G401 (cell line): Measurements from ENCODE around the gene MTRF1. TPM values are rescaled to one million over a fixed set of nuclear protein-coding genes. Genes with fewer than 3 reads are reported as not detected.
A peak's percentile ranks its signal among the peaks of the same experiment; 100 is the strongest.

Experiments used
- DNase-seq: peaks from one replicate; pipeline ENCODE4 v3.0.0-alpha.2; 2015; ENCODE audit warnings: low spot score
- in situ Hi-C: cut with HindIII; loops from 2 replicates; pipeline ENCODE4 v1.10.0; 2016; ENCODE audit warnings: low sequenced_read_pairs, mixed read lengths
- total RNA-seq: library from RNA; depleted of rRNA; stranded (reverse); fragments of >200 nt; shearing (Covaris generic); gene quantifications from 2 replicates; pipeline ENCODE4 v1.2.3, GENCODE V29; 2014; rRNA removed

Gene MTRF1, protein sequence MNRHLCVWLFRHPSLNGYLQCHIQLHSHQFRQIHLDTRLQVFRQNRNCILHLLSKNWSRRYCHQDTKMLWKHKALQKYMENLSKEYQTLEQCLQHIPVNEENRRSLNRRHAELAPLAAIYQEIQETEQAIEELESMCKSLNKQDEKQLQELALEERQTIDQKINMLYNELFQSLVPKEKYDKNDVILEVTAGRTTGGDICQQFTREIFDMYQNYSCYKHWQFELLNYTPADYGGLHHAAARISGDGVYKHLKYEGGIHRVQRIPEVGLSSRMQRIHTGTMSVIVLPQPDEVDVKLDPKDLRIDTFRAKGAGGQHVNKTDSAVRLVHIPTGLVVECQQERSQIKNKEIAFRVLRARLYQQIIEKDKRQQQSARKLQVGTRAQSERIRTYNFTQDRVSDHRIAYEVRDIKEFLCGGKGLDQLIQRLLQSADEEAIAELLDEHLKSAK
- 8.2 and 14.4 TPM in 2 replicates for total RNA-seq

DNA sequence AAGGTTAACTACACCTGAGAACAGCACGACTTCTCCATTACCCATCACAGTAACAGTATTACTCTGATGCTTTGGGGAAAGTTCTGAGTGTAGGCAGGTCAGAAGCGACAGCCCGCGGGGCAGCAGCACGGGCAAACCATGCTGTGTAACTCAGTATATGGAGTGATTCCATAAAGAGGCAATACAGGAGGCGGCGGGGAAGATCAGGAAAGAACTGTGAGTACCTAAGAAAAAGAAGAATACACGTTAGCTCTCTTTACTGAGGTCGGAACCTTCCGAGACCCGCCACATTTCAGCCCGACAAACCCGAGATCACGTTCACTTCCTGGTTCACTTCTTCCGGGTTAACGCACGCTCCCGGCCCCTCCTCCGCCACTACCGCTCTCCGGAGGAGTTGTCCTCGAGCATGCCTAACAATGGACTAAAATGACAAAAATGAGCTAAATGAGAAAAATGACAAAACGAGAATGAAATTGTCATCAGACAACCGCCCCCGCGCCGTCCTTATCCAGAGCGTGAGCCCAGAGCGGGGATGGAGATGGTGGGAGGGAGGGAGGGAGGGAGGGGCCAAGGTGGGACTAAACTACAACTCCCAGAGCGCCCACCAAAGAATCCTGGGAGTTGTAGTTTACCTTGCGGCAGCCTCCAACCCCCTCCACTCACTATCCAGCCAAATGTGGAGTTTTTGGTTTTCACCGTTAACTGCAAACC, at the start of gene MTRF1:
MTRF1 (minus strand) TSS at position 316 of the 711 bp plus-strand sequence. CDS start 2,669 bp downstream, outside the sequence.
- in situ Hi-C loops: no loop called here
- DNase-seq: peak; percentile 94

DNA sequence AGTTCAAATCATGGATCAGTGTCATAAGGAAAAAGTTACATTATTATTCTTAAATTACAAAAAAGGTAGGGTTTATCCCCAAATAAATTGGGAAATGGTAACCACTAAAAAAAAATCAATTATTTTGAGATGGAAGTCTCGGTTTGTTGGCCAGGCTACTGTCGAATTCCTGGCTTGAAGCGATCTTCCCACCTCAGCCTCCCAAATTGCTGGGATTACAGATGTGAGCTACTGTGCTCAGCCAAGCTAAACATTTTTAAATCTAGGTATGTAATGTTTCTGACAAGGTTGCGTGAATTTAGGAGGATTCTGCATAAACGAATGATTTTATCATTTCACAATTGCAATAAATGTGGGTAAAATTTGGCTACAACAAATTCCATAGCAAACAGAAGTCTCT, 49.7 kb upstream of the MTRF1 start:
- DNase-seq: no peak
- in situ Hi-C loops: no loop called here

DNA sequence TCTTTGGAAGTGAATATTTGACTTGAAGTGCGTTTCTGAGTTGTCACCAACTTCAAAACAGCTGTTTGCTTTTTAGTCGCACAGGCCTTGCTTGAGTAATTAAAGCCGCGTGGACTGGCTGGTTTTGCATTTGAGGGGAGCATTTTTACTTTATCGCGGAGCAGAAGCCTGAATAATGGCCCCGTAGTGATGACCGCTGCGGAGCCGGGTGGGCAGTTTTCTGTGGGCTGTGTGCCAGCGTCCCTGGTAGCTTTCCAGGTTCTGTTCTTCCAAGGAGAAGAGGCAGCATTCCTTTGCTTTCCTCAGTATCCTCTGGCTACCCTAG, 48.8 kb upstream of the MTRF1 start:
- DNase-seq: peak; percentile 29
- in situ Hi-C loops: no loop called here

DNA sequence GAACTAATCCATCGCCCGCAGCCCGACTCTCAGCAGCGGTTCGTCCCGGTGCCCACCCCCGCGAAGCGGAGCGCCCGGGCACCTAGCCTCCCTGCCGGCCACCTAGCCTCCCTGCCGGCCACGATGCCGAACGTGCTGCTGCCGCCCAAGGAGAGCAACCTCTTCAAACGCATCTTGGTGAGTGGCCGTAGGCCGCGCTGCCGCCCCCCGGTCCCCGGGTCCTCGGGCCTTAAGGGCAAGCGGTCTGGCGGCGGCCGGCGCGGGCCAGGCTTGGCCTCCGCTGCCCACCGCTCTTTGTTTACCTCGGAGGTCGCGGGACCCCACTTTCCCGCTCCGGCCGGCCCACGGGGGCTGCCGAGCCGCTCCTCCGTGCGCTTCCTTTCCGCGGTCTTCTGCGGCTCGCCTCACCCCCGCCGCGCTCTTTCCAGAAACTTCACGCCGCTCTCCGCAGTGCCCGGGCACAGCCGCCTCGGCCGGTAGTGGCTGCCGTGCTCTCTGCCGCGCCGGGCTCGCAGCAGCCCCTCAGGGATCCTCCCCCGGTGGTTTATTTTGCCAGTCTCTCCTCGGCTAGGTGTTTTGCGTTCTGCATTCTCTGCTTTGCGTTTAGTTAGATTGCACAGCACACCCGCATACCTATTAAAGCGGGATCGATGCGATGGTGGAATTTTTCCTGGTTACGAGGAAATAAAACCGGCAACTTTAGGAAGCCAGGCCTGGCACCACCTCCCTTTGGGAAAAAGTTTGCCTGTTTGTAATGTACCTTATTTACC, 48.2 kb upstream of the MTRF1 start:
- DNase-seq: peak; percentile 38
- in situ Hi-C loops: no loop called here

DNA sequence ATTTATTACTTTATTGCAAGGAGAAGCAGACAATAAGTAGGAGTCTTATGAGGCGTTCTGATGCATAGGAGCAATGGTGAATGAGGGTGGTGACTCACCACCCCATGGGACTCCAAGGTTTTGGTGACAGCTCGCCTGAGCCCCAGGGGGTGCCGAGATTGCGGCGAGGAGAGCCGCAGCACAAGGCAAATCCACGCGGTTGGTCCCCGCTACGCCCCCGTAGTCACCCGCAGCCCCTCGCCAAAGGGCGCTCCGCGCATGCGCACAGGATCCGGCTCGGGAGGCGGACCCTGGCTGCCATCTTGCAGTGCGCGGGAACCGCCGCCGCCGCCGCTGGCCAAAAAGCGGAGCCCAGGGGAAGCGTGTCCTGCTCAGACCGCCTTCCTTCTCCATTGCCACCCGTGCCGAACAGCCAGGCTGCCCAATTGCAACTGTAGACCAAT, 47.6 kb upstream of the MTRF1 start, which contains the start of gene NAA16:
NAA16 (plus strand) TSS at position 305 of the 443 bp plus-strand sequence. CDS start 262 bp downstream, outside the sequence.
- peak; percentile 82 for DNase-seq
- in situ Hi-C loops: no loop called here

DNA sequence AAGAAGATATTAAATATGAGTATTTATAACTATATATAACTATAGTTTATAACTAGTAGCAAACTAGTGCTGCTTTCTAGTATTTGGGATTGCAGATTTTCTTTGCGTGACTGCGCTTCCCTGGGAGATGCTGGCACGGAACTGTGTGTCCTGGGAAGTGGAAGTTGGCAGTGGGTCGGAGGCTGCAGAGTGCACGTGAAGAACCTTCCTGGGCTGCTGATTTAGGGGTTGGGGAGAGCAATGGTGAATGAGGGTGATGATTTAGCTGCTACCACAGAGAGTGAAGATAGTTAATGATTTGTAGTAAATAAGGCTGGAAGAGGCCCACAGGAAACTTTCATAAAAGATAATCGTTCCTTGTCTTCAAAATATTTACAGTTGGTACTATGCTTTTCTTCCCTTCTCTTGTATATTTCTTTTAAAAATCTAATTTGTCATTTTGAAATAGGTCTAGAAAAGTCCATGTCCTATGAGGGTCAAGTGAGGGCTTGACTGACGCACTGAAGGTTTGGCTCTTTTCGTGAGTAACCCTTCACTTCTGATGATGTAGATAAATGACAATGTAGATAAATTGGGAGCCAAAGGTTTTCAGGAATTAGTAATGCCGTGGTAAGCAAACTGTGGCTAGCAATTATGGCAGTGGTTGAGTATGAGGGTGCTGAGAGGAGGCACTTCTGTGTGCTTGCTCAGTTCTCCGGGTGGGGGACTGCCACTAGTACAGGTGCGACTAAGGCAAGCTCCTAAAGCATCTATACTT, 44.7 kb upstream of the MTRF1 start:
- no peak for DNase-seq
- in situ Hi-C loops: no loop called here

DNA sequence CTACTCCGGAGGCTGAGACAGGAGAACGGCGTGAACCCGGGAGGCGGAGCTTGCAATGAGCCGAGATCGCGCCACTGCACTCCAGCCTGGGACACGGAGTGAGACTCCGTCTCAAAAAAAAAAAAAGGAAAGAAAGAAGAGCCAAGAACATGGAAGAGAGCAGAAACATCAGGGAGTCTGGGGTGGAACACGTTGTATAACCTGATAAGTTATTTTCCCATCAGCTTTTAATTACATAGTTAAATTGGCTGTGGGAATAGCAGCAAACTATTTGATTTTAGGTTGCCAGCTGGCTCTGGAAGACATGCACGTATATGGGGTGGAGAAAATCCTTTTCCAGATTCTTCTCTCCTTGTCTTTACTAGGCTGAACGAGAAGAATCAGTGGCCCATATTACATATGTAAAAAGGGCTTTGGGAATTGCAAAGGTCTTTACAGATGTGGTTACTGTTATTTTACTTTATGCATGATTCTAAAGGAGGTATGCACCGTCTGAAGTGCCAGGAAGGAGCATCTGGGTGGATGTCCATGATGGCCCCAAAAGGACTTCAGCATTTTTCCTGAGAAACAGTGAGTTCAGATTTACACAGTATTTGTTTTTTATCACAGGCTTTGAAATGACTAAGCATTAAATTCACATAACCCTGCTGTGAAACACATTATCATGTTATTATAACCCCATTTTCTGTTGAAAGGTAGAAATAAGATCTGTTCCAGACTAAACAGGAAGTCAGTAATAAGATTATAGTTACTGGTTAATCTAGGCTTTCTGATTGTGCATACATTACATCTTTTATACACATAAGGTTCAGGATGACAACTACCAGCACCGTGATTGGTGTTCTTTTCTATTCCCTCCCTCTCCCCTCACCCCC, 43.1 kb upstream of the MTRF1 start:
- no peak for DNase-seq
- in situ Hi-C loops: no loop called here

DNA sequence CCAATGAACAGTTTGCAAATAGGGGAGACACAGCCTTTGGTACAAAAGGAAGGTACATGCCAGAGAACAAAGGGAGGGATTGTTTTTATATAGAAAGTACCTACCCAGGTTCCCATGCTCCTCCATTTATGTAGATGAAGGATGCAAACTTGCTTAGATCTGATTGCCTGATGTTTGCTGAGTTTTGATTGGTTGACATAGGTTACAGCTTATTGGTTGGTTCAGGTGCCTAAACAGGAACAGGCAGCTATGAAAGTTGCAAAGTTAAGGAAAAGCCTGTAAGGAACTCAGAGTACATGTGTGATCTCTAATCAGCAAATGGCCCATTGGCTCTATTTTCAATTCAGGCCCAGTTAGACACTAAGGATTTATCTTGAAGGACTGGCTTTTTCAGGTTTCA, 41.2 kb upstream of the MTRF1 start:
- in situ Hi-C loops: no loop called here
- DNase-seq: no peak

DNA sequence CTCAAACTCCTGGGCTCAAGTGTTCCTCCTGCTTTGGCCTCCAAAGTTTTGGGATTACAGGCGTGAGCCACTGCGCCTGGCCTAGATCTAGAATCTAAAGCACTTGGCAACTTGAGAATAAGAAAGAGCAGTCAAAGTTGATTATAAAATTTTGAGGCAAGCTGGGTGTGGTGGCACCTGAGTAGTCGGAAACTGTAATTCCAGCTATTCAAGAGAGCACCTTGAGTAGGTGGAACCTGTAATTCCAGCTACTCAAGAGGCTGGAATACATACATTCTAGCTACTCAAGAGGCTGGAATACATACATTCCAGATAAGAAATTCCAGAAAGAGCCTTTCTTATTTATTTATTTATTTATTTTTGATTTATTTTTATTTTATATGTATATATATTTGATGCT, 39.4 kb upstream of the MTRF1 start:
- DNase-seq: no peak
- in situ Hi-C loops: no loop called here

DNA sequence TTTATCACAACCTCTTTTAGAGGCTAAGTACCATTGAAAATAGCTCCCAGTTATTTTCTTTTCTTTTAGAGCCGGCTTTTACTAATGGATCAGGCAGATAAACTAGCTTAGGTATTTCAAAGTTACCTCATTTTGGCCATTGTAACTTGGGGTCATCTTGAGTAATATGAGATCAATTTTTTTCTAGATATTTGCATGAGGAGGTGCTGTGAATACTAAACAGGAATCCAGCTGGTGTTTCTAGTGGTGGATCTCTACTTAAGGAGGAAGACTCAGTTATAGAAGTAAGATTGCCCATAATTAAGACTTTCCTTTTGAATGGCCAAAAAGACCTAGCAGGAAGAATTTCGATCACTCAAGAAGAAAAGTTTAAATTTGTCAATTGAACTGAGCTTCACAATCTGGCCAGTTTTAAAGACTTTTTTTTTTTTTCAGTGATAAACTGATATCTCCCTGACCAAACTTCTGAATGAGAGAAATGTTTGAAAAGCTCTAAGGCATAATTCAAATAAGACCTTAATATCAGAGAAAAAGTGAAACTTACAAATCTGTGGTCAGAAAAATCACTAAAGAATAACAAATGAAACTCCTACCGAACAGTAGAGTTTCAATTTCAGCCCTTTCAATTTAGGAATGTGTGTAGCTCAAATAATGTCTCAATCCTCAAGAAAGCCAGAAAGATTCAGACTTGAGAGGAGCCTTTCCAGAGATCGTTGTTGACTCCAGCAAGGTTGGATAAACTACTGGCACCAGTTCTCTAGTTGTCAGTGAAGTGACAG, 36.1 kb upstream of the MTRF1 start:
- in situ Hi-C loops: no loop called here
- DNase-seq: no peak

DNA sequence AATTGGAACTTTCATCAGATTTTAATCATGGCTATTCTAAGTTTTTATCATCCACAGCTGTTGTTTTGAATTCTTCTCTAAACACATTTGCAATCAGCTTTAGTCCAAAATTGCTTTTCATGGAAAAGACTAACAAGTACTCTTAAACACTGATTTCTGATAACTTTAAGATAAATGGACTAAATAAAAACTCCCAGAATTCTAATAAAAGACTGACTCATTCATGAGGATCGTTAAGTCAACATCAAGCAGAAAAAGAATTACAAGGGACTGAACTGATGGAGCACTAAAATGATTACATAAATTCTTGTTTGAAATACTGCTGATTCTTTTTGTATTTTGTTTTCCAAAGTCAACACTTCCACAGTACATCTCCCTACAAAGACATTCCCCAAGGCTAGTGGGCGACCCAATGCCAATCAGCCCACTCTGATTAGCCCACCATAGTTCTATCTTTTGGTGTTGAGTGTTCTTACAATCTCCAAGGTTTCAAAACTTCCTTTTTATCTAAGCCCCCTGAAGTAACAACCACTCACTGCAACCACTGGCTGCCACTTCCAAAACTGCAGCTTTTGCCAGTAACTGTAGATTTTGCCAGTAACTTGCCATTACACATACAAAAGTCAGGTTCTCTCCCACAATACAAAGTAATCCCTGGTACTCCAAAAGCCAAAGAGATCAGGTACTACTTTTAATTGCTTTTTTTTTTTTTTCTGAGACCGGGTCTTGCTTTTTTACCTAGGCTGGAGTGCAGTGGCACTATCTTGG, 33.7 kb upstream of the MTRF1 start:
- no peak for DNase-seq
- in situ Hi-C loops: no loop called here

DNA sequence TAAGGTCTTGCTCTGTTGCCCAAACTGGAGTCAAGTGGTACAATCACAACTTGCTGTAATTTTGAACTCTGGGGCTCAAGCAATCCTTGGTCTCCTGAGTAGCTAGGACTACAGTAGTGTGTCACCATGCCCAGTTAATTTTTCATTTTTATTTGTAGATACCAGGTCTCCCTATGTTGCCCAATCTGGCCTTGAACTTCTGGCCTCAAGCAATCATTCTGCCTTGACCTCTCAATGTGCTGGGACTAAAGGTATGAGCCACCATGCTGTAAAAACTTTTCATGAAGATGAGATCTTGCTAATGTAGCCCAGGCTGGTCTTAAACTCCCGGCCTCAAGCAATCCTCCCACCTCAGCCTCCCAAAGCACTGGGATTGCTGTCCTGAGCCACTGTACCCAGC, 32.6 kb upstream of the MTRF1 start:
- in situ Hi-C loops: no loop called here

DNA sequence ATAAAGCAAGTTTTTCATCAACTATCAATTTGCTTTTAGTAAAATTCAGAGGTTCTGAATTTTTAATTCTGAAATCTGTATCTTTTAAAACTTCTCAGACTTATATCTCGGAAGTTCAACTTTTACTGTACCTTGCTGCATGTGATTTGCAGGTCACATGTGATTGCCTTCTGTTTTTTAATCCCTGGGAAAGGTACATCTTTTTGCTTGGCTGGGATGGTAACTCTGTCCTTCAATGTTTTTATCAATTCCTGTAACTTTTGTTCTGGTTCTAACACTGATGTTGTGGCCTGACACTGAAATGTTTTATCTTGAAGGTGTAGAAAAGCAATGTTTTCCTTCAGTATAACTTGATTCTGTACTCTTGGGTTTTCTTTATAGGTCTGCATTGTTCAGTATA, 31.5 kb upstream of the MTRF1 start:
- in situ Hi-C loops: no loop called here
- no peak for DNase-seq

More for the DNA sequence above, 32.6 kb upstream of the MTRF1 start:
- DNase-seq: no peak

DNA sequence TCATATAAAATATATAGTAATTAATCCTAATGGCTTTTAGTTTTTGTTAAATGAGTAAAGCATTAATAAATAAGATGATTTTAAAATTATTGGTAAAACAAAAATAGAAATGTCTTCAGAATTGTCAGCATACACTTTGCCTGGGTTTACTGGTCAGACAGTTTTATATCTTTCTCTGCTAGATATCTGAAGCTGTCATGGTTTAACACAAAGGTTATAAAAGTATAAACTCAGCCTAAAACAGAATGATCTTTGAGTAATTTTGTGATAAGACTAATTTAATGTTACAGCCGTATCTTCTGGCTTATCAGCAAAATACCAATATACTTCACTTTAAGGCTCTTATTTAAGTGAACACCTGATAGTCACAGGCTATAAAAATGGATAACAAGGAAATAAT, 29.9 kb upstream of the MTRF1 start:
- DNase-seq: no peak
- in situ Hi-C loops: no loop called here

DNA sequence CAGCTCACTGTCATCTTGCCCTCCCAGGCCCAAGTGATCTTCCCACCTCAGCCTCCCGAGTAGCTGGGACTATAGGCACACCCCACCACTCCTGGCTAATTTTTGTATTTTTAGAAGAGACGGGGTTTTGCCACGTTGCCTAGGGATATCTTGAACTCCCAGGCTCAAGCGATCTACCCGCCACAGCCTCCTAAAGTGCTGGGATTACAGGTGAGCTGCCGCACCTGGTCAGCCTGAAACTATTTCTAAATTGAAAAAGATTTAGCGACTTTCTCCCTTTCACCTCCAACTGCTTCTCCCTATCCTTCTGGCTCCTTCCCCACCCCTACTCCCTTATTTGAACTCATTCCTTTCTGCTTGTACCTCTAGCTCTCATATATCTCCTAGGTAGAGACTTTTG, 27.9 kb upstream of the MTRF1 start:
- in situ Hi-C loops: no loop called here

DNA sequence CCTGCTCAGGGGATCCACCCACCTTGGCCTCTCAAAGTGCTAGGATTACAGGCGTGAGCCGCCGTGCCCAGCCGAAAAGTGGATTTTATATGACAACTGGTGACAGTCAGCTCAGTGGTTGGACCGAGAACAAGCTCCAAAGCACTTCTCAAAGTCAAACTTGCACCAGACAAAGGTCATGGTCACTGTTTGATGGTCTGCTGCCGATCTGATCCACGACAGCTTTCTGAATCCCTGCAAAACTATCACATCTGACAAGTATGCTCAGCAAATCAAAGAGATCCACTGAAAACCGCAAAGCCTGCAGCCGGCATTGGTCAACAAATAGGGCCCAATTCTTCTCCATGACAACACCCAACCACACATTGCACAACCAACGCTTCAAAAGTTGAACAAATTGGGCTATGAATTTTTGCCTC, 26.1 kb upstream of the MTRF1 start:
- in situ Hi-C loops: no loop called here
- DNase-seq: no peak

More for the DNA sequence above, 27.9 kb upstream of the MTRF1 start:
- no peak for DNase-seq

DNA sequence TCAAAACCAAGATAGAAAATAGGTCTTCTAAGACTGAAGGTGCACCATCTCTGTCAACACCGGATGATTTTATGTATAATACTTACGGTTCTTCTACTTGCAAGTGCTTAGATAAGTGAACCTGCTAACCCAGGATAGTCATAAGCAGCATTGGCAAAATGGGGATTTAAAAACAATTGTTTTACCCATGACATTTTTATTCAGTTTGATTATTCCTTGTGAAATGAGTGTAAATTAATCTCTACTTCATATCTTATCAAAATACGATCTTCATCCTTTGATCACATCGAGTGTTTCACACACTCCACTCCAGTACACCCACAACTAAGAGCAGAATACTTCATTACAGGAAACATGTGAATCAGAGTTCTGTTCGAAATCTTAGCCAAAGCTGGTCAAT, 23.0 kb upstream of the MTRF1 start:
- no peak for DNase-seq
- in situ Hi-C loops: no loop called here
